GM12878 (cell line): ENCODE data around the gene PLEKHJ1.

Experiments
- CEBPB ChIP-seq, 2 experiments: fragments of 150-350 bp in 1 of 2; IDR thresholded peaks; 2 replicates each; pipeline ENCODE4 v1.6.1; 2012 to 2014; ENCODE audit warnings: low read depth in 2 of 2, low read length in 2 of 2, borderline replicate concordance in 1 of 2, inconsistent platforms in 1 of 2
- CHD4 ChIP-seq: fragments of 200-600 bp; sonication (generic); IDR thresholded peaks from 2 replicates; pipeline ENCODE4 v1.6.1; 2016; ENCODE audit warnings: mild to moderate bottlenecking
- CTCF ChIP-seq, 3 experiments: IDR thresholded peaks in 2 of 3; conservative IDR thresholded peaks in 1 of 3; 2 replicates each; pipeline ENCODE4 v1.5.1; 2011; ENCODE audit warnings: low read depth in 3 of 3, low read length in 3 of 3, mild to moderate bottlenecking in 3 of 3, control low read depth in 2 of 3, moderate library complexity in 2 of 3, inconsistent platforms in 1 of 3, mixed read lengths in 1 of 3; ENCODE audit not compliant: control insufficient read depth in 2 of 3, insufficient read depth in 1 of 3; ENCODE audit errors: extremely low read depth in 1 of 3
- EP300 ChIP-seq, 2 experiments: fragments of 150-350 bp in 1 of 2; IDR thresholded peaks; 2 replicates each; pipeline ENCODE4 v1.6.1; 2011 to 2012; ENCODE audit warnings: low read depth in 2 of 2, low read length in 2 of 2, borderline replicate concordance in 1 of 2, improper control_type of control experiment in 1 of 2, inconsistent platforms in 1 of 2; ENCODE audit not compliant: control insufficient read depth in 1 of 2
- FOXK2 ChIP-seq: fragments of 450-650 bp; IDR thresholded peaks from 2 replicates; pipeline ENCODE4 v1.6.1; 2017; ENCODE audit warnings: mild to moderate bottlenecking, moderate library complexity
- ZNF384 ChIP-seq: IDR thresholded peaks from 2 replicates; pipeline ENCODE4 v1.6.1; 2012; ENCODE audit warnings: low read depth, mild to moderate bottlenecking, low read length, improper control_type of control experiment, borderline replicate concordance

- TF ChIP-seq ZNF384 (no peak), CHD4 (no peak), CTCF (IDR thresholded peaks at IDR 0.05 in 2 of 3, conservative IDR thresholded peaks at IDR 0.05 in 1 of 3; ENCODE audit: control insufficient read depth in 2 of 3, extremely low read depth in 1 of 3, insufficient read depth in 1 of 3, low read depth in 3 of 3, low read length in 3 of 3) (no peak), FOXK2 (no peak), EP300 (IDR thresholded peaks at IDR 0.05; ENCODE audit: borderline replicate concordance in 1 of 2, control insufficient read depth in 1 of 2, low read depth in 2 of 2, low read length in 2 of 2) (no peak), CEBPB (IDR thresholded peaks at IDR 0.05; ENCODE audit: borderline replicate concordance in 1 of 2, low read depth in 2 of 2, low read length in 2 of 2) (no peak)
Measured at GRCh38 chr19:2184422-2184975, 51.6 kb downstream of the PLEKHJ1 start.
